VCaP (cell line): ENCODE results near the gene MYL3.

Experiments
- H3K27ac ChIP-seq: fragments of 450-650 bp; 2 replicates; pipeline ENCODE4 v1.5.1; 2017
- TF ChIP-seq, protein P1 (sequence below): fragments of 450-650 bp; conservative IDR thresholded peaks from 2 replicates; pipeline ENCODE4 v1.5.1; 2017; ENCODE audit warnings: mild to moderate bottlenecking, moderate library complexity

The MYL3 gene

DNA sequence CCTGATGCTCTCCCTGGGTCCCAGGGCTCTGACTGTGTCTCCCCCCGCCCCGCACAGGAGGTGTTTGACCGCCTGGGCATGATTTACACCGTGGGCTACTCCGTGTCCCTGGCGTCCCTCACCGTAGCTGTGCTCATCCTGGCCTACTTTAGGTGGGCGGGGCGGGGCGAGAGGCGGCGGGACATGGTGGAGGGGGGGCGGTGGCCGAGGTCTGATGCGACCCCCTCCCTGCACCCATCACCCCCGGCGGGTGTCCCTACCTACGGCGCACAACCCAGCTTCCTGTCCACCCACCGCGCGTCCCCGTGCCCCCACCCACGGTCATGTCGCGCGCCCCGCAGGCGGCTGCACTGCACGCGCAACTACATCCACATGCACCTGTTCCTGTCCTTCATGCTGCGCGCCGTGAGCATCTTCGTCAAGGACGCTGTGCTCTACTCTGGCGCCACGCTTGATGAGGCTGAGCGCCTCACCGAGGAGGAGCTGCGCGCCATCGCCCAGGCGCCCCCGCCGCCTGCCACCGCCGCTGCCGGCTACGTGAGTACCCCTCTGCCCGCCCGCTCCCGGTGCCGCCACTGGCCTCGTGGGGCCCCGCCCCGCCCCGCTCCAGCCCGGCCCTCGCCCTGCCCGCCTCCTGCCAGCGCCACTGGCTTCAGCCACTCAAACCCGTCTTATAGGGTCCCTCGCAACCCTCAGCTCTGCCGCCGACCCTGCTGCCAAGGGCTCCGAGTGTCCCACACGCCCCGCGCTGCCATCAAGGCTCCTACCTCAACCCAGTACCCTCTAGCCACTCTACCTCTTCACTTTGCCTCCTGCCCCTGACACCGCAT, 35.3 kb upstream of the MYL3 start:
- TF ChIP-seq, protein P1, sequence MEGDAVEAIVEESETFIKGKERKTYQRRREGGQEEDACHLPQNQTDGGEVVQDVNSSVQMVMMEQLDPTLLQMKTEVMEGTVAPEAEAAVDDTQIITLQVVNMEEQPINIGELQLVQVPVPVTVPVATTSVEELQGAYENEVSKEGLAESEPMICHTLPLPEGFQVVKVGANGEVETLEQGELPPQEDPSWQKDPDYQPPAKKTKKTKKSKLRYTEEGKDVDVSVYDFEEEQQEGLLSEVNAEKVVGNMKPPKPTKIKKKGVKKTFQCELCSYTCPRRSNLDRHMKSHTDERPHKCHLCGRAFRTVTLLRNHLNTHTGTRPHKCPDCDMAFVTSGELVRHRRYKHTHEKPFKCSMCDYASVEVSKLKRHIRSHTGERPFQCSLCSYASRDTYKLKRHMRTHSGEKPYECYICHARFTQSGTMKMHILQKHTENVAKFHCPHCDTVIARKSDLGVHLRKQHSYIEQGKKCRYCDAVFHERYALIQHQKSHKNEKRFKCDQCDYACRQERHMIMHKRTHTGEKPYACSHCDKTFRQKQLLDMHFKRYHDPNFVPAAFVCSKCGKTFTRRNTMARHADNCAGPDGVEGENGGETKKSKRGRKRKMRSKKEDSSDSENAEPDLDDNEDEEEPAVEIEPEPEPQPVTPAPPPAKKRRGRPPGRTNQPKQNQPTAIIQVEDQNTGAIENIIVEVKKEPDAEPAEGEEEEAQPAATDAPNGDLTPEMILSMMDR = no peak
- H3K27ac ChIP-seq = no peak overlapping the region

DNA sequence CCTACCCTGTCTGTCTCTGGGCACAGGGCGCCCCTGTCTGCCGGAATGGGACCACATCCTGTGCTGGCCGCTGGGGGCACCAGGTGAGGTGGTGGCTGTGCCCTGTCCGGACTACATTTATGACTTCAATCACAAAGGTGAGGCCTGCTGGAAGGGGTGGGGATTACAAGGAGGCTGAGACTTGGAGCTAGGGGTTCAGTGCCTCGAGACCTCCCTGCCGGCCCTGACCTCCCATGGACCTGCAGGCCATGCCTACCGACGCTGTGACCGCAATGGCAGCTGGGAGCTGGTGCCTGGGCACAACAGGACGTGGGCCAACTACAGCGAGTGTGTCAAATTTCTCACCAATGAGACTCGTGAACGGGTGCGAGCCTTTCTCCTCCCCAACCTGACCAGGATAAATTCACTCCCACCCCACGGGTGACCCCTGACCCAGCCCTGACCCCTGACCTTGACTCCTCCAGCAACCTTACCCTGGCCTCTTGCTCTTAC, 34.6 kb upstream of the MYL3 start:
- no peak overlapping the region for H3K27ac ChIP-seq
- TF ChIP-seq, protein P1 = no peak

DNA sequence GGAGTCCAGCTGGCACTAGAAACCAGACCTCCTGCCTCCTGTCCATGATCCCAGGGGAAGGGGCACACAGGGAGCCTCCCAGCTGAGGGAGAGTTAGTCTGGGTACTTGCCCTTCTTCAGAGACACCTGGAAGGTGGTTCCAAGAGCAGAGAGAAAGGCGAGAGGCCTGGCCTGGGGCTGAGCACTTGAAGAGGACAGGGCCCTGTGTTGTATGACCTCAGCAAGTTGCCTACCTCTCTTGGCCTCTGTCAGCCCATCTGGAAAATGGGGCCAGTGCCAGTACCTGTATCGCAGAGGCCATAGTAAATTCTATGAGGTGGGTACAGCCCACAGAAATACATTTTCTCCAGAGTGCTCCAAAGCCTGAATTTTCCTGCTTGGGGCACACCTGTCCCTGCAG, 33.8 kb upstream of the MYL3 start:
- TF ChIP-seq, protein P1 = no peak
- H3K27ac ChIP-seq = no peak overlapping the region

DNA sequence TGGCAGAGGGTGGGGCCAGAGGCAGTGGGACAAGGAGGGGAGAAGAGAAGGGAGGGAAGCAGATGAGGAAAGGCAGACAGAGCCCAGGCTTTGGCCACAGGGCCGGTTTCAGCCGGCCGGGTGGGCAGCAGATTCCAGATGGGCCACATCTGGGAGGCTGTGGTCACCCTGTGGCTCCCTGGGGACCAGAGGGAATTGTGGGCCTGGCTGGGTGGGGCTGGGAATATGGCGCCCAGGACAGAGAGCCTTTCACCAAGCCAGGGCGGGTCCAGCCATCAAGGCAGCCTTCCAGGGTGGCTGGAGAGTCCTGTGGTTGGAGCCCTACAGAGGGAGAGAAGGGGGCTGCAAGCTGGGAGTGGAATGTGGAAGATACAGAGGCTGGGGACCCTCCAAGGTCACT, 33.1 kb upstream of the MYL3 start:
- no peak overlapping the region for H3K27ac ChIP-seq
- TF ChIP-seq, protein P1 = no peak

DNA sequence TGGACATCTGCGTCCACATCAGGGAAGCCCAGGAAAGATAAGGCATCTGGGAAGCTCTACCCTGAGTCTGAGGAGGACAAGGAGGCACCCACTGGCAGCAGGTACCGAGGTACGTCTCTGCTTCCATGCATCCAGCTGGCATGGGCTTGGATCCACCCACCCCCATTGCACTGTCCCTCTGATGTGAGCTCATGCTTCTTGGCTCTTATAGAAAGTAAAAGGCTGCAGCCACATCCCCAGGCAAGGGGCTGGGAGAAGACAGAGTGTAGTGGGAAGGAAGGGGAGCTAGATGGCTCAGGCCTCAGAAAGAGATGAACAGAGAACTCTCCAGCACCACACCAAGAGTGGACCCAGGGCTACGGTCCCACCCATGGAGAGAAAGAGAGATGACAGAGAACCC, 32.5 kb upstream of the MYL3 start:
- TF ChIP-seq, protein P1 = no peak
- no peak overlapping the region for H3K27ac ChIP-seq

DNA sequence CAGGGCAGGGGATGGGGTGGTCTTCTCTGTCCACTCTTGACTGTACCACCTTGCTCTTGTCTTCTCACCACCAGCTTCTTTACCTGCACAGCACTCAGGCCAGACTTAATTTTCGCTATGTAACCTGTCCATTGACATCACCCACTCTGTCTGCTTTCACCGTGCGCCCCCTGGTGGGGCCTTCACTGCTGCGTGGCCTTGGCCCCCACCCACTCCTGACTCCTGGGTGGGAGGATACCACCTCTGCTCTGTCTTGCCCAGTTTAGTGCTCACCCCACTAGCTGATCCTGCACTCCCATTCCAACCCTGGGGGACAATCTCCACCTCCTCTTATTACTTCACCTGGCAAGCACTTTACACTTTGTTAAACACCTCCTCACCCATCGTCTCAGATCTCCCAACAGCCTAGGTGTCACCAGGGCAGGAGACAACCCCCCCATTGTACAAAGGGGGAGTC, 32.0 kb upstream of the MYL3 start:
- TF ChIP-seq, protein P1 = peak; percentile 95
- no peak overlapping the region for H3K27ac ChIP-seq

DNA sequence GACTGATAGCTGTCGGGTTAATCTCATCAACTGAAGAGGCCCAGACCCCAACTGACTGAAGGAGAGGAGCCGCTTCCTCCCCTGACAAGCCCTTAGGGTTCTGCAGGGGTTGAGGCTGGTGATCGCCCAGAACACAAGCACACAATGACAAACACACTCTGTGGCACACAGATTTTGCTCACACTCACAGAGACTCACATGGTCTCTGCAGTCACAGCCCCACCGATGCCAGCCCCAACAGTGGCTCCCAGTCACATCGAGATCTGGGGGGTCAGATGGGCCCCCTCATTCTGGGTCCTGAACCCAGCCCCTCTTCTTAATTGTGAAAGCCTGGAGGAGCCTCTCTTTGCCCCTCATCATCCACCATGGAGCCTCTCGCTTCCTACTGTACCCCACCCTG, 31.0 kb upstream of the MYL3 start:
- no peak overlapping the region for H3K27ac ChIP-seq

More for the DNA sequence above, 31.0 kb upstream of the MYL3 start:
- TF ChIP-seq, protein P1 = no peak
